Measurements from ENCODE around the gene ZNF90. TPM values are rescaled to one million over a fixed set of nuclear protein-coding genes. Genes with fewer than 3 reads are reported as not detected.
"Not testable (repeated sequence)": the region's sequence is repeated elsewhere in the genome, so short reads cannot be mapped to it uniquely, and the experiment has no call there.

Gene ZNF90
- total RNA-seq, 1 donor from 2014 or later = 5.8 TPM

- TF ChIP-seq CTCF (IDR thresholded peaks at IDR 0.05; ENCODE audit: insufficient read depth, low read depth, low read length) (no peak), EZH2 (IDR thresholded peaks at IDR 0.05; ENCODE audit: insufficient read depth, low read length) (no peak)
- no peaks in the 10 kb centered on the region for H3K27me3 Mint-ChIP-seq (ENCODE audit: low read depth, unreplicated experiment)
- H3K4me2 ChIP-seq (ENCODE audit: low read length) = peak overlapping the region; percentile 88
- no peaks in the 10 kb centered on the region for H4K20me1 ChIP-seq (ENCODE audit: insufficient read depth, low read length)
- H3K27me3 ChIP-seq (ENCODE audit: insufficient read depth, low read length) = no peaks in the 10 kb centered on the region
- H3K9me3 Mint-ChIP-seq (ENCODE audit: unreplicated experiment) = peaks cover 13% of the 10 kb centered on the region
- DNase-seq (ENCODE audit: low read depth) = no peak
- H3K36me3 ChIP-seq (ENCODE audit: insufficient read depth, low read length) = no peaks in the 10 kb centered on the region
- peak overlapping the region; percentile 78 for H3K4me3 ChIP-seq (ENCODE audit: insufficient read depth, low read depth, low read length)
- peaks cover 9% of the 10 kb centered on the region for H3K36me3 Mint-ChIP-seq (ENCODE audit: low read depth, unreplicated experiment)
- peaks cover 2% of the 10 kb centered on the region for H3K79me2 ChIP-seq (ENCODE audit: insufficient read depth, low read length)
- H3K9me3 ChIP-seq (ENCODE audit: insufficient read depth, low read depth, low read length) = no peaks in the 10 kb centered on the region
- peak overlapping the region; percentile 51 for H3K9ac ChIP-seq (ENCODE audit: low read length)
- H3K27ac Mint-ChIP-seq (ENCODE audit: unreplicated experiment) = no peak overlapping the region
- no peaks in the 10 kb centered on the region for H3K4me1 ChIP-seq (ENCODE audit: insufficient read depth, low read length)
- peak overlapping the region; percentile 92 for H3K4me3 Mint-ChIP-seq (ENCODE audit: unreplicated experiment)
- FAIRE-seq = no peak
- peaks cover 2% of the 10 kb centered on the region for H3K4me1 Mint-ChIP-seq (ENCODE audit: low read depth, unreplicated experiment)
- H3K27ac ChIP-seq (ENCODE audit: low read depth, low read length) = no peak overlapping the region
- no peak overlapping the region for H2AFZ ChIP-seq (ENCODE audit: low read depth, low read length)
Measured at GRCh38 chr19:20079476-20079875, 1.7 kb downstream of the ZNF90 start.

GRCh38 chr19:20080656-20081055 lies 2.9 kb downstream of the ZNF90 start:
- Mint-ChIP-seq H3K27me3 (ENCODE audit: low read depth, unreplicated experiment) (no peaks in the 10 kb centered on the region), H3K4me3 (ENCODE audit: unreplicated experiment) (no peak overlapping the region), H3K27ac (ENCODE audit: unreplicated experiment) (no peak overlapping the region), H3K36me3 (ENCODE audit: low read depth, unreplicated experiment) (peaks cover 9% of the 10 kb centered on the region), H3K4me1 (ENCODE audit: low read depth, unreplicated experiment) (peaks cover 2% of the 10 kb centered on the region), H3K9me3 (ENCODE audit: unreplicated experiment) (peaks cover 12% of the 10 kb centered on the region)
- Histone ChIP-seq H4K20me1 (ENCODE audit: insufficient read depth, low read length) (no peaks in the 10 kb centered on the region), H3K4me3 (ENCODE audit: insufficient read depth, low read depth, low read length) (no peak overlapping the region), H3K4me1 (ENCODE audit: insufficient read depth, low read length) (no peaks in the 10 kb centered on the region), H2AFZ (ENCODE audit: low read depth, low read length) (no peak overlapping the region), H3K9me3 (ENCODE audit: insufficient read depth, low read depth, low read length) (no peaks in the 10 kb centered on the region), H3K4me2 (ENCODE audit: low read length) (no peak overlapping the region), H3K79me2 (ENCODE audit: insufficient read depth, low read length) (peaks cover 2% of the 10 kb centered on the region), H3K9ac (ENCODE audit: low read length) (no peak overlapping the region), H3K27ac (ENCODE audit: low read depth, low read length) (no peak overlapping the region), H3K27me3 (ENCODE audit: insufficient read depth, low read length) (no peaks in the 10 kb centered on the region), H3K36me3 (ENCODE audit: insufficient read depth, low read length) (no peaks in the 10 kb centered on the region)
- FAIRE-seq (no peak), DNase-seq (ENCODE audit: low read depth) (no peak)
- no peak for TF ChIP-seq CTCF (IDR thresholded peaks at IDR 0.05; ENCODE audit: insufficient read depth, low read depth, low read length)

- H3K4me3 ChIP-seq (ENCODE audit: insufficient read depth, low read depth, low read length); H3K9me3 Mint-ChIP-seq (ENCODE audit: unreplicated experiment); H3K9me3 ChIP-seq (ENCODE audit: insufficient read depth, low read depth, low read length); H3K27ac ChIP-seq (ENCODE audit: low read depth, low read length); DNase-seq (ENCODE audit: low read depth); H3K27me3 ChIP-seq (ENCODE audit: insufficient read depth, low read length); H3K4me1 ChIP-seq (ENCODE audit: insufficient read depth, low read length); H3K79me2 ChIP-seq (ENCODE audit: insufficient read depth, low read length); H3K4me3 Mint-ChIP-seq (ENCODE audit: unreplicated experiment); H3K36me3 ChIP-seq (ENCODE audit: insufficient read depth, low read length); FAIRE-seq; H3K27me3 Mint-ChIP-seq (ENCODE audit: low read depth, unreplicated experiment); H2AFZ ChIP-seq (ENCODE audit: low read depth, low read length); H3K4me1 Mint-ChIP-seq (ENCODE audit: low read depth, unreplicated experiment); H3K4me2 ChIP-seq (ENCODE audit: low read length); H4K20me1 ChIP-seq (ENCODE audit: insufficient read depth, low read length); H3K9ac ChIP-seq (ENCODE audit: low read length): not testable (repeated sequence)
- peaks cover 10% of the 10 kb centered on the region for H3K36me3 Mint-ChIP-seq (ENCODE audit: low read depth, unreplicated experiment)
- H3K27ac Mint-ChIP-seq (ENCODE audit: unreplicated experiment) = peak overlapping the region; percentile 41
Measured at GRCh38 chr19:20082232-20082833, 4.5 kb downstream of the ZNF90 start.

- H3K9ac ChIP-seq (ENCODE audit: low read length); H3K27ac Mint-ChIP-seq (ENCODE audit: unreplicated experiment): not testable (repeated sequence)
Measured at GRCh38 chr19:20082876-20083275, 5.1 kb downstream of the ZNF90 start.

More at GRCh38 chr19:20082876-20083275, 5.1 kb downstream of the ZNF90 start:
- not testable (repeated sequence) for H3K79me2 ChIP-seq (ENCODE audit: insufficient read depth, low read length); H3K27ac ChIP-seq (ENCODE audit: low read depth, low read length); H3K4me3 Mint-ChIP-seq (ENCODE audit: unreplicated experiment); H3K9me3 Mint-ChIP-seq (ENCODE audit: unreplicated experiment); H3K27me3 Mint-ChIP-seq (ENCODE audit: low read depth, unreplicated experiment); H3K4me1 Mint-ChIP-seq (ENCODE audit: low read depth, unreplicated experiment); H3K36me3 ChIP-seq (ENCODE audit: insufficient read depth, low read length); FAIRE-seq; DNase-seq (ENCODE audit: low read depth); H4K20me1 ChIP-seq (ENCODE audit: insufficient read depth, low read length); H3K27me3 ChIP-seq (ENCODE audit: insufficient read depth, low read length); H3K4me3 ChIP-seq (ENCODE audit: insufficient read depth, low read depth, low read length); H3K9me3 ChIP-seq (ENCODE audit: insufficient read depth, low read depth, low read length); H3K4me1 ChIP-seq (ENCODE audit: insufficient read depth, low read length); H3K4me2 ChIP-seq (ENCODE audit: low read length); H2AFZ ChIP-seq (ENCODE audit: low read depth, low read length)
- H3K36me3 Mint-ChIP-seq (ENCODE audit: low read depth, unreplicated experiment) = peaks cover 14% of the 10 kb centered on the region

Measured in astrocyte (in vitro differentiated cells and primary cell).